ENCODE data around the gene PLA2G2F.

PLA2G2F gene

GRCh38 chr1:20112279-20113000 lies 26.7 kb upstream of the PLA2G2F start:
- no peak for DNase-seq (ENCODE audit: low read depth)
- H3K4me3 ChIP-seq (ENCODE audit: low read depth, low read length), result no peak overlapping the region
- TF ChIP-seq CTCF (IDR thresholded peaks at IDR 0.05; ENCODE audit: low read depth, low read length, missing control alignments), result no peak

GRCh38 chr1:20114021-20114648 lies 25.0 kb upstream of the PLA2G2F start:
- TF ChIP-seq CTCF (IDR thresholded peaks at IDR 0.05; ENCODE audit: low read depth, low read length, missing control alignments), result no peak
- no peak overlapping the region for H3K4me3 ChIP-seq (ENCODE audit: low read depth, low read length)
- no peak for DNase-seq (ENCODE audit: low read depth)

- no peak for DNase-seq (ENCODE audit: low read depth)
- no peak for TF ChIP-seq CTCF (IDR thresholded peaks at IDR 0.05; ENCODE audit: low read depth, low read length, missing control alignments)
- no peak overlapping the region for H3K4me3 ChIP-seq (ENCODE audit: low read depth, low read length)
These were observed 23.6 kb upstream of the PLA2G2F start for GRCh38 chr1:20115479-20115878.

- no peak for DNase-seq (ENCODE audit: low read depth)
- no peak overlapping the region for H3K4me3 ChIP-seq (ENCODE audit: low read depth, low read length)
- TF ChIP-seq CTCF (IDR thresholded peaks at IDR 0.05; ENCODE audit: low read depth, low read length, missing control alignments), result no peak
These were observed 23.2 kb upstream of the PLA2G2F start for GRCh38 chr1:20115916-20116315.

GRCh38 chr1:20117236-20117635 lies 21.9 kb upstream of the PLA2G2F start:
- no peak overlapping the region for H3K4me3 ChIP-seq (ENCODE audit: low read depth, low read length)
- TF ChIP-seq CTCF (IDR thresholded peaks at IDR 0.05; ENCODE audit: low read depth, low read length, missing control alignments), result no peak
- no peak for DNase-seq (ENCODE audit: low read depth)

GRCh38 chr1:20119347-20119746 lies 19.8 kb upstream of the PLA2G2F start, which contains the start of gene PLA2G2D:
Gene PLA2G2D (minus strand): TSS chr1:20119536. CDS start chr1:20119498, 38 bp downstream.
- DNase-seq (ENCODE audit: low read depth), result no peak
- no peak for TF ChIP-seq CTCF (IDR thresholded peaks at IDR 0.05; ENCODE audit: low read depth, low read length, missing control alignments)

More at GRCh38 chr1:20119347-20119746, 19.8 kb upstream of the PLA2G2F start, which contains the start of gene PLA2G2D:
- H3K4me3 ChIP-seq (ENCODE audit: low read depth, low read length), result no peak within 1 kb of the TSS
